Adipose tissue (tissue), 3 donors: ENCODE data around the gene CCKAR. TPM values are rescaled to one million over a fixed set of nuclear protein-coding genes. Genes with fewer than 3 reads are reported as not detected.
"Not testable (repeated sequence)": the region's sequence is repeated elsewhere in the genome, so short reads cannot be mapped to it uniquely, and the experiment has no call there.

Experiments used
- H3K27ac ChIP-seq: one replicate; pipeline ENCODE4 v1.5.1; 2013; ENCODE audit warnings: low read depth, low read length
- WGBS, 3 donors: extraction: QIAGEN DNeasy Blood & Tissue Kit; methylation state at CpG; one replicate each; pipeline ENCODE4 v1.1.7; 2013; 5-methylcytosine and 5-hydroxymethylcytosine counted together
- polyA plus RNA-seq, 3 donors: library from polyadenylated mRNA; stranded (reverse); fragments of 200-250 nt; gene quantifications; one replicate each; pipeline ENCODE4 v1.2.3, GENCODE V29; 2013
- donor health status: healthy with polysubstance abuse.
- donor health status: Bipolar disorder and iron deficiency.
- donor health status: healthy.

CCKAR gene, protein sequence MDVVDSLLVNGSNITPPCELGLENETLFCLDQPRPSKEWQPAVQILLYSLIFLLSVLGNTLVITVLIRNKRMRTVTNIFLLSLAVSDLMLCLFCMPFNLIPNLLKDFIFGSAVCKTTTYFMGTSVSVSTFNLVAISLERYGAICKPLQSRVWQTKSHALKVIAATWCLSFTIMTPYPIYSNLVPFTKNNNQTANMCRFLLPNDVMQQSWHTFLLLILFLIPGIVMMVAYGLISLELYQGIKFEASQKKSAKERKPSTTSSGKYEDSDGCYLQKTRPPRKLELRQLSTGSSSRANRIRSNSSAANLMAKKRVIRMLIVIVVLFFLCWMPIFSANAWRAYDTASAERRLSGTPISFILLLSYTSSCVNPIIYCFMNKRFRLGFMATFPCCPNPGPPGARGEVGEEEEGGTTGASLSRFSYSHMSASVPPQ
- 1 to 10 TPM in 1 of 3 donors, under 1 TPM in 1, not detected in 1; 0.08 to 1.0 TPM for polyA plus RNA-seq

DNA sequence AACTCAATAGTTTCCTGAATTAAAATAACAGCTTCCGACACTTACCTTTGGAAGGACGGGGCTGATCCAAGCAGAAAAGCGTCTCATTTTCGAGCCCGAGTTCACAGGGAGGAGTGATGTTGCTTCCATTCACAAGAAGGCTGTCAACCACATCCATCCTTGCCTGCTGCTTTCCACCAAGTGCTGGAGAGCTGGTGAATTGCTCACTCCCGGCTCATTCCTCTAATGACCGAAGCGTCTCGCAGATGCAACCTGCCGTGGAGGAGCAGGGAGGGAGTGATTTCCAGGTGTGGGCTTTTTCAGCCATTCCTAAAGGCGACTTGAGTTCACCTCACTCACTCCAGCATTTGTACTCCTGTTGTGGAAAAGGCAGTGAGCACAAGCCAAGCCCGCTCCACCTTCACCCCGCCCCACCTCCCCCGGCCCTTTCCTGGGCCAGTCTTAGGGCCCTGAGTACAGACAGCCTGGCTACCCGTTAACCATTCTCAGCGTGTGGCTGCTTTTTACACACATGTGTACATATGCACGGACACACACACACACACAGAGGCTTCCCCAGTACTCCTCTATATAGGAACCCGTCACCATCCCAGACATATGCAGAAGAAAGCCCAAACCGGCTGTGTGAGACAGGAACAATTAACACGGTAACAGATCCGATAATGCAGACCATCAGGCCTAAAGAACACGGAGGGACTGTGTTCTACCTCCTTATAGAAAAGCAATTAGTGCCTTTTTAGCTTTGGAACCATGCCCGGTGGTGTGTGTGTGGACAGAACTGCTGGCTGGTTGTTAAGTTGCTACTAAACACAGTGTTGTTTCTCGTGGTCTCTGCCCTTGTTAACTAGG, at the start of gene CCKAR:
CCKAR (minus strand) TSS at position 374 of the 849 bp plus-strand sequence; CDS start at position 157, 217 bp downstream.
- no peak within 1 kb of the TSS for H3K27ac ChIP-seq
- 55 to 73% (median 73%) methylated on average over 24 of the region's 24 CpGs for WGBS, 3 donors

DNA sequence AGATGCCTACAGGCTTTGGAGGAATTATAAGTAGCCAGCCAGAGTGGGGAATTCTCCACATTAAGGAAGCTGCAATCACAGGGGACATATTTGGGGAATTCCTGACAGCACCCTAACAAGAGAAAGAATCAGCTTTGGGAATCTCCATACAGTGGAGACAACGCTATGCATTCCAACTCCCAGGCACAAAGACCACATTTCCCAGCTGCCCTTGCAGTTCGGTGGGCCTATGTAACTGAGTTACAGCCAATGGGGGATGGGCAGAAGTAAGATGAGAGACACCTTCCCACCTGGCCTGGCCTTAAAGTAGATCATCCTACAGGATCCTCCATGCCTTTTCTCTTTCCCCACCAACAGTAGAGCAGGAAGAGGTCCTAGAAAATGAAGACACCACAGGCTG, 43.4 kb upstream of the CCKAR start:
- WGBS, 3 donors: 84 to 94% (median 91%) methylated on average over 2 of the region's 2 CpGs
- H3K27ac ChIP-seq: no peak overlapping the region

DNA sequence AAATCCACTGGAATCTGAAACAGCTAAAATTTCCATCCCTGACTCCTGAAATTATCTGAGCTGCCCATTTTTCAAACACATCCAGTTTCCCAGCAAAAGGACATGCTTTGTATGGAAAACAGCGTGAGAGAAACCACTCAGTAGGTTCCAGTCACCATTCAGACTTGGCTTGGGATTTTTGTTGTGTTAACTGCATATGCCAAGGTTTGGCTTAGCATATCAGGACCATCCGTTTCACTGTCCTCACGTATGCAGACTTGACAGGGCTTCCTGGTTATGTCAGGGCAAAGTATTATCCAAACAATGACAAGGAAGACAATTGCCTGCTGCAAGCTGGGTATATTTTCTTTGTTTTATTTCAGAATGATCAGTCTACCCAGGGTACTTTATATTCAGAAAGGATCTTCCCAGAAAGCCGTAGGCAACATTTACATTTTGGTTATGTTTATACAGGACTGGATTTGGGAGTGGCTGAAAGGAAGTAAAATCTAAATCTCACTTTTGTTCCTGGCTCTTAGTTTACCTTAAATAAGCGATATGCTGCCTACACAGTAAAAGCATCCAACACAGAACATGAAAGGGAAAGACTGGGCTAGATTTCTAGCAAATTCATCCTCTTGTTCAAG, 41.3 kb upstream of the CCKAR start:
- WGBS, 3 donors: 54 to 65% (median 62%) methylated on average over 5 of the region's 5 CpGs
- H3K27ac ChIP-seq: no peak overlapping the region

DNA sequence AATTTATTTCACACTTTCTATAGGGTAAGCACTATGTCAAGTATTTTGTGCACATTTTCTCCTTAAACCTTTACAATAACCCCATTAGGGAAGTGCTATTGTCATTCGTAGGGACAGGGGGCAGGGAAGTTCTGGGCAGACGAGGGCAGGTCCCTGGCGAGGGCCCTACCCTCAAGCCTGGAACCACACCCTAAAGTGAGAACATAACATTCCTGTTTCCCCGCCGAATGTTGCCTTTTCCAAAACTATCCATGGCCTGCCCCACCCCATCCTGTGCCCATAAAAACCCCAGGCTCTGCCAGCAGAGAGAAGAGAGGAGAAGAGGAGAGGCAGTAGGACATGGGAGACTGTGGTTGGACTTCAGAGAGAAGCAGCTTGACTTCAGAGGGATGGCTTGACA, 39.8 kb upstream of the CCKAR start:
- WGBS, 3 donors: 85 to 92% (median 90%) methylated on average over 5 of the region's 5 CpGs
- no peak overlapping the region for H3K27ac ChIP-seq

DNA sequence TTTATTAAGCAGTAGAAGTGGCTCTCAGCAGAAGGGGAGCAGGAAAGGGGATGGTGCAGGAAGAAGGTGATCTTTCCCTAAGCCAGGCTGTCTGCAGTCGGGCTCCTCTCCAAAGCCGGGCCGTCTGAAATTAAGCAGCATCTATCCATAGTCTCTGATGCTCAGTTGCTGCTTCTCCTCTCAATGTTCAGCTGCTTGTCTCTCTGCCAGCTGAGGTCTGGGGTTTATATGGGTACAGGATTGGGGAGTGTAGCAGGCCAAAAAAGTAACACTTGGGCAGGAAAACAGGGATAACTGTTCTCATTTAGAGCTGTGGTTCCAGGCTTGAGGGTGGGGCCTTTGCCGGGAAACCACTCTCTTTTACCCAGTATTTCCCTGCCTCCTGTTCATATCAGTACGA, 39.2 kb upstream of the CCKAR start:
- no peak overlapping the region for H3K27ac ChIP-seq
- WGBS, 3 donors: 69 to 83% (median 70%) methylated on average over 5 of the region's 5 CpGs

DNA sequence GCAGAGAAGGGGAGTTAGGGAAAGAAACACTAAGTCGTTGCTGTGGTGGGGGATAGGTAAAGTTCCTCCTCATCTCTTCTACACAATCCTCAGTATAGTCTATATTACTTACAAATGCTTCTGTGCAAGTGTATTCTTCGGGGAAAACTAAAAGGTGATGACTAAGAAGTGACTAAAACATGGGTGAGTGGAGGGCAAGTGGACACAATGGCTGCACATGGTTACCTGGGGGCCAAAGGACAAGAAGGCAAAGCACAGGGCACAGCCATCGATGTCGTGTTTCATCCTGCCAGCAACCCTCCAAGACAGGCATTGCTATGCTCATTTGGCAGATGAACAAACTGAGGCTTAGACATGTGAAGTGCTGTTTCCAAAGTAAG, 35.5 kb upstream of the CCKAR start:
- no peak overlapping the region for H3K27ac ChIP-seq
- WGBS, 3 donors: 89 to 90% (median 89%) methylated on average over 4 of the region's 4 CpGs

DNA sequence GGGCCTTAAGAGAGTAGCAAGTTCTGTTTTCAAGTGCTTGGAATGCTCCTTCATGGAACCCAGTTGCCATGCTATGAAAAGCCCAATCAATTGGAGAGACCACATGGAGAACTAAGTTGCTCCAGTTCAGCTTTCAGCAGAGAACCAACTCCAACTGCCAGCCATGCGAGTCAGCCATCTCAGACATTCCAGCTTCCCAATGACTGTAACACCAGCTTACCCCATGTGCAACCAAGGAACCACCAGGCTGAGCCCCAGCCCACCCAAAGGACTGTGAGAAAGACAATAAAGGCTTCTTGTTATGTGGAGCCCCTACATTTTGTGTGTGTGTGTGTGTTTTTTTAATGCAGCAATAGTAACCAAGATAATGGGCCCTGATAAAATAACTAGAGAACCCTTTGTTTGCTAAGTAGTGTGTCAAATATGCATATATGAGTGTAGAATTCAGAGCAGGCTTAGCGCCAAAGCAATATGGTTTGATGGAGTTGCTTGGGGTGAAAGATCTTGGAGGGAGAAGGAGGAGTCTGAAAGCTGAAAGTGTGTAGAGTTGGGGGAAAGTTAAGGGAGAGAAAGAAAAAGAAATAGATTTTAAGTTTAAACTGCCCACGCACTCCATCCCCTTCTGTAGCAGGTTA, 35.0 kb upstream of the CCKAR start:
- no peak overlapping the region for H3K27ac ChIP-seq
- 88 to 94% (median 90%) methylated on average over 3 of the region's 3 CpGs for WGBS, 3 donors

DNA sequence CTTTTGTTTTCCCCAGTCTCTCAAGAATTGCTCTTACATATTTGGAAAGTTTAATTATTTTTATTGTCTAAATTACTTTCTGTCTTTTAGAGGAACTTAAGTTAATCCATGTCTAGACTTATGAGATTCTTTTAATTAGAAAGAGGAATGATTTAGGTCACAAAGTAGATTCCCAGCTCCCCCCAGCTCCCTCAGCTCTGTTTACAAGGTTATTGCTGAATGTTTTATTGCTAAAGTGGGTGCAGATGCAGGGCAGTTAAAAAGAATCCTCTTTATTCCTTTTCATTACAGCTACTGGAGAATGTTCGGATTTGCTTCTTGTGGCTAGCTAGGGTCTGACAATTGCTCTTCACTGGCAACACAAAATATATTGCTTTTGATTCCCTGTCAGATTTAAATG, 33.7 kb upstream of the CCKAR start:
- 79 to 93% (median 86%) methylated on average over 1 of the region's 1 CpG for WGBS, 3 donors

DNA sequence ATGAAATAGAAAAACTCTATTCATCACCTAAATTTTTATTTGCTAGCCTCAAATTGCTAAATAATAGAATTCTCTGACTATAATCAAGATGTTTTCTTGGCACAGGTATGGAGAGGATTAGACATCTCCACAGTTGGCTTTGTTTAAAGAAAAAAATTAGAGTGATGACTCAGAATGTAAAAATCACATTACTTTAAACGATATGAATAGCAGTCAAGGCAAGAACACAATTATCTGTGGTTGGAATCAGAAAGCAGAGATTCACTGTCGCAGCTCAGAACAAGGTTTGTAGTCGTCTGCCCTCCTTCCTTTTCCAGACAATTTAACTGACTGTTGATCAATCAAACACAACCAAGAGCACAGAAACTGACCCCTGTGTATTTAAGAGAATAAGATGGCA, 32.2 kb upstream of the CCKAR start:
- H3K27ac ChIP-seq: no peak overlapping the region
- 58 to 75% (median 69%) methylated on average over 3 of the region's 3 CpGs for WGBS, 3 donors

More for the DNA sequence above, 33.7 kb upstream of the CCKAR start:
- no peak overlapping the region for H3K27ac ChIP-seq

DNA sequence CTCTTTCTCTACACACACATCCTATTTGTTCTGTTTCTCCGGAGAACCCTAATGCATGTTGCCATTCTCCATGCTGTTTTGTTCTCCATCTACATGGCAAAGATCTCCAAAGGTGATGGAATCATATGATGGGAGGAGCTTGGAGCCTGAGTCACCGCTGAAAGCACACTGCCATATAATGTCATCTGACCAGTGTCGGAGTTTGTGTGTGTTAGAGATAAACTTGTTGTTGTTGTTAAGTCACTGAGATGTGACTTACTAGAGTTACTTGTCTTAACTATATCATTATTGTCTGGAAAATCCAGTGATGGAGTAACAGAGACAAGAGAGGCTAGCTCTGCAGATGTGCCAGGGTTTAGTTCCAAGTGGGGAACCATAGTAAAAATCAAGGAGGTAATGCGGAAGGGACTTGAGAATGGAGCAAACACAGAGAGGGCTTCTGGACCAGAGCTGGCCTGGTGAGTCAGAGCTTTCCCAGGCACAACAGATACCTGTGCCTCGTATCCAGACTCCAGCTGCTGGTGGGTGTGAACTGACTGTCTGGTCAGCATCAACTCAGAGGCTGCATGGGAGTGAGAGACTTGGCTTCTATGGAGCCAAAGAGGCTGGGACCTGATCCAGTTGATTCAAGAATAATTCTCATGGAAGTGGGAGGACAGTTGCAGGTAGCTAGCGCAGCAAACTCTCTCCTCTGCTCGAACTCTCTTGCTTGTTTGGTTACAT, 30.6 kb upstream of the CCKAR start:
- WGBS, 3 donors: 75 to 90% (median 78%) methylated on average over 7 of the region's 7 CpGs
- no peak overlapping the region for H3K27ac ChIP-seq

DNA sequence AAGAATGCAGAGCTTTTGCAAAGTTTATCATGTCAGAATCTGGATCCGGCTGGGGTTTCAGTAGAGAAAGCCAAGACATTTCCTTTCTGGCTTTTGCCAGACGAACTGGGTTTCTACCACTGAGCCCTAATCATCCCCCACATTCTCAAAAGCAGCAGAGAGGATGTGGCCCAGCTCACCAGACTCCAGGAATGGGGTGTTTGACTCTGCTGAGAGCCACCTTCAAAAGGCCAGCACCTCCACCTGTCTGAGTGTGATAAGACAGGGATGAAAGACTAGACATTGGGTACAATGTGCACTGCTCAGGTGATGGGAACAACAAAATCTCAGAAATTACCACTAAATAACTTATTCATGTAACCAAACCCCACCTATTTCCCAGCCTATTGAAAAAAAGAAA, 25.7 kb upstream of the CCKAR start:
- H3K27ac ChIP-seq: no peak overlapping the region
- WGBS, 3 donors: 56 to 88% (median 68%) methylated on average over 2 of the region's 2 CpGs

DNA sequence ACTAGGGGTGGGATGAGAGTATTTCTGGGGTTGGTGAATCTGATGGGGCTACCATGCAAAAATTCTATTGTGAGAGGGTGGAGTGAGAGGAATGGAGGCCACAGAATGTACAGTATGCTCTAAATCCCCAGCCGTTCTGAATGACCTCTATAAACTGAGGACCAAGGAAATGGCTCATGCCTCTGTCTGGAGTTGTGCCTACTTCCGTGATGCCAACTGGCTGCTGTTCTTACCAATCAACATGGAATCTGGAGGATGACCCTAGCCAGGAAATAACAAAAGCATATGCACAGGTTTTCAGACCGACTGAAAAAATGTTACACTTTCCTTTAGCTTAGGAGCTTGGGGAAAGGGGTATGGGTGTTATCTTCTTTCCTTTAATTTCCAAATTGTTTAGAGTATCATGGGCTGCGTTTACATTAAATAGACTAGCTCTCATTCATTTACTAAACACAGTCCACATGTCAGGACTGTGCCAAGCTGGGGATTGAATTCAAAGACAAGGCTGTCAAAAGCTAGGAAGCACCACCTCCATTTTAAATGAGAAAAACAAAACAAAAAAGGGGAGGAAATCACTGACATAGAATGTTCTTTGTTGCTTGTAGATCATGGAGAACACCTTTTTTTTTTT, 20.2 kb upstream of the CCKAR start:
- no peak overlapping the region for H3K27ac ChIP-seq
- 50 to 53% (median 51%) methylated on average over 4 of the region's 4 CpGs for WGBS, 3 donors

DNA sequence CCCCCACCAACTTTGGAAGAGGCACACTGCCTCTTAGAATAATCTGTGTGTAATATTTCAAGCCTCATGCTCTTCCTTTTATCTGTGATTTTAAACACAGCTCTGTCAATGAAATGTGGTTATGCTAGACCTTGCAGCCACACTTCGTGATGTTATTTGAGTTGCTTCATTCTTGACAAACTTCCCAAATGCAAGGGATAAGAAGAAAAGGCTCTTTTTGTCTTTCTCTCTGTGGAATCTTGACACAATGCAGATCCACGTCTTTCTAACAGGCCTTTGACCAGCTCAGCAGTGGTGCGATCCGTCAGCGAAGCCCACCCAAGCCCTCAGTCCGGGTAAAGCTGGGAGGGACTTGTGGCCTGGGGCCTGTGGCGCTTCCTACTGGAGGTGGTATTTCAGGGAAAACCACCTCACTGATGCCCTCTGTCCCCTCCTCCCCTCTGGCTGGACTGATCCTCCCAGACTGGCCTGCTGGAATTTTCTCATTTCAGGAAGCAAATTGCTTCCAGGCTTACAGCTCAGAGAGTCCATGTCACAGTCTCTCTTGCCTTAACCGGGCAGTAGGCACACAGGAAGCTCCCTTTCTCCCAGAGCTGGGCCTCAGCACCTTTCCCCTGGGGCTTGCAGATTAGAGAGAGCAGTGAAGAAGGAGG, 19.5 kb upstream of the CCKAR start:
- WGBS, 3 donors: 71 to 81% (median 77%) methylated on average over 8 of the region's 8 CpGs

DNA sequence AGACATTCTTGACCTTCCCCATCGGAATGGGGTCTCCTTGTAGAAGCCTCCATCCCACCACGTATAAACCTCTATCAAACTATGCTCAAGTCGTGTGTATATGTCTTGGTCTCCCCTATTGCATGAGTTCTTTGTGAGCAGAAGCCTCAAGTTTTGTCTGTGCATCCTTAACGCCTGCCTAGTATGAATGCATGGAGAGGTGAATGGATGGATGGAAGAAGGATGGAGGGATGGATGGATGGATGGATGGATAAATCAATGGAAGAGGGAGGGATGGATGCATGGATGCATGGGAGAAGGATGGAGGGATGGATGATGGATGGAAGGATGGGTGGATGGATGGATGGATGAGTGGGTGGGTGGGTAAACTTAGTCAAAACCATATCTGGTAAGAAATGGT, 17.0 kb upstream of the CCKAR start:
- no peak overlapping the region for H3K27ac ChIP-seq
- WGBS, 3 donors: 85 to 96% (median 89%) methylated on average over 4 of the region's 4 CpGs

More for the DNA sequence above, 19.5 kb upstream of the CCKAR start:
- no peak overlapping the region for H3K27ac ChIP-seq

DNA sequence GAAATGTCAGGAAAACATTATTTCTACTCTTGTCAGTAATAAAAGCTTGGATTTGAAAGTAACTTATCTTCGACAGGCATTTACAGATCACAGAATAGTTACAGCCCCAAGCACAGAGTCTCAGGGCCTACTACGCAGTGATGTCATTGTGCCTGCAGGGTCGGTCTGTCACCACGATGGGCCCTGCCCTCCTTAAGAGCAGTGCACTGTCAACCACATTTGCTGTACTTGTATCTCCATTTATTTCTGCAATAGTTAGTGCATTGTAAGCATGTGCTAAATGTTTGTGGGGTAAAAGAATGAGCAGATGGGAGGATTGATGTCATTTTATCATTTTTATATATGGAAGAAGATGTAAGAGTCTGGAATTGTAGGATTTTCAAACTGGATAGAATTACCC, 13.6 kb upstream of the CCKAR start:
- 80 to 88% (median 85%) methylated on average over 4 of the region's 4 CpGs for WGBS, 3 donors
- no peak overlapping the region for H3K27ac ChIP-seq

DNA sequence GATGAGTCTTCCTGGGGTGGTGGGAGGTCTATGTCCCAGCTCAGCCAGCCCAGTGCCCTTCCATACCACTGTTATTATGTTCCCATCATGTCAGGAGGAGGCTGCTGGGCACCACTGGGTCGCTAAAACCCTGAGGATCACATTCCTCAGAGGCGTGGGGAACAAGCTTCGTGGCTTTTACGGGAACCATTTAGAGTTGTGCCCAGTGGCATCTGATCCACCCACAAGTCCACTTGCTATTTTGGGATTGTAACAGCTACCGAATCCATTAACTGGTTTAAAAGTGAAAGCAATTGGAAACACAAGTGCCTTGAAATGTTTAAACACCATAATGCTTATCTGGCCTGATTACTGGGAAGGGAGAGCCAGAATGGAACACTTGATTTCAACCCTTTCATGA, 13.1 kb upstream of the CCKAR start:
- no peak overlapping the region for H3K27ac ChIP-seq
- 52 to 83% (median 70%) methylated on average over 5 of the region's 5 CpGs for WGBS, 3 donors

DNA sequence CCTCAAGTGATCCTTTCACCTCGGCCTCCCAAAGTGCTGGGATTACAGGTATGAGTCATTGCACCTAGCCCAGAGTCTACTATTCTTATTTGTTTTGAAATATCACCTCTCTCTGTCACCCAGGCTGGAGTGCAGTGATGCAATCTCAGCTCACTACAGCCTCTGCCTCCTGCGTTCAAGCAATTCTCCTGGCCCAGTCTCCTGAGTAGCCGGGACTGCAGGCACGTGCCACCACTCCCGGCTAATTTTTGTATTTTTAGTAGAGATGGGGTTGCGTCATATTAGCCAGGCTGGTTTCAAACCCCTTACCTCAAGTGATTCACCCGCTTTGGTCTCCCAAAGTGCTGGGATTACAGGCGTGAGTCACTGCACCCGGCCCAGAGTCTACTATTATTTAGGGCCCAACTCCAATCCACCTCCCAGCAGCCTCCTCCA, 10.3 kb upstream of the CCKAR start:
- H3K27ac ChIP-seq: not testable (repeated sequence)
- 88 to 94% (median 90%) methylated on average over 9 of the region's 9 CpGs for WGBS, 3 donors
